ENCODE data around the gene SLC39A11.

DNA sequence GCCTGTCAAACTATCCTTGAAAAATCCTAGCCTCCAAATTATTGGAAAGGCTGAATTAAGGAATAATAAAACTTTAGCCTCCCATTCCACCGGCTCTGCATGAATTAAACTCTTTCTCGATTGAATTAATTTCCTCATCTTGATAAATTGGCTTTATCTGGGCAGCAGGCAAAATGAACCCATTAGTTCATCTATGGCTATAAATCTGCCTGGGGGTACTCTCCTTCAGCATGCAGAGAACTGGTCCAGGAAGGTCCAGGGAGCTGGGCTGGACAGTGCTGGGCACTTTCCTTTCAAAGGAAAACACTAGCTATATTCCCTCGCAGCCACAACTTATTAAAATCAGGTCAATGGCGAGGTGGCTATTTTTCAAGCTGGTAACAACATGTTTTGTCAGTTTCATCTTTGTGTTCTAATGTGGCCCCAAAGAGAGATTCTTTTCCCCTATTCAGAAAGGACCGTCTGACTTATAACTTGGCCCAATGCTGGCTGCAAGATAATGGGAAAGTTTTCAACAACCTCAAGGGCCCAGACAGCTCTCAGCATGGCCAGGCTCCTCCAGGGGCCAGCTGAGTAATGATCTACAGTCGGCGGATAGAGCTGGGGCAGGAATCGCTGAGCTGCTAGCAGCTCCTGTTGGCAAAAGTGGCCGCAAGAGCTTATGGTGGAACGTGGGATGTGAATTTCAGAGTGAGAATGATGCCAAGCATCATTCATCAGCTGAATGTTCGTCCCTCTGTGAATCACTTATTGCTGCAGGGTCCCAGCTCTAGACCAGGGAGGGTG, 326.9 kb downstream of the SLC39A11 start:
- no peak for TF ChIP-seq FOXM1 (IDR thresholded peaks at IDR 0.05; ENCODE audit: low read depth)
- TF ChIP-seq JUND (IDR thresholded peaks at IDR 0.05) = no peak
- TF ChIP-seq, protein P1, sequence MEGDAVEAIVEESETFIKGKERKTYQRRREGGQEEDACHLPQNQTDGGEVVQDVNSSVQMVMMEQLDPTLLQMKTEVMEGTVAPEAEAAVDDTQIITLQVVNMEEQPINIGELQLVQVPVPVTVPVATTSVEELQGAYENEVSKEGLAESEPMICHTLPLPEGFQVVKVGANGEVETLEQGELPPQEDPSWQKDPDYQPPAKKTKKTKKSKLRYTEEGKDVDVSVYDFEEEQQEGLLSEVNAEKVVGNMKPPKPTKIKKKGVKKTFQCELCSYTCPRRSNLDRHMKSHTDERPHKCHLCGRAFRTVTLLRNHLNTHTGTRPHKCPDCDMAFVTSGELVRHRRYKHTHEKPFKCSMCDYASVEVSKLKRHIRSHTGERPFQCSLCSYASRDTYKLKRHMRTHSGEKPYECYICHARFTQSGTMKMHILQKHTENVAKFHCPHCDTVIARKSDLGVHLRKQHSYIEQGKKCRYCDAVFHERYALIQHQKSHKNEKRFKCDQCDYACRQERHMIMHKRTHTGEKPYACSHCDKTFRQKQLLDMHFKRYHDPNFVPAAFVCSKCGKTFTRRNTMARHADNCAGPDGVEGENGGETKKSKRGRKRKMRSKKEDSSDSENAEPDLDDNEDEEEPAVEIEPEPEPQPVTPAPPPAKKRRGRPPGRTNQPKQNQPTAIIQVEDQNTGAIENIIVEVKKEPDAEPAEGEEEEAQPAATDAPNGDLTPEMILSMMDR (IDR thresholded peaks at IDR 0.05) = no peak
- TF ChIP-seq, protein P2, sequence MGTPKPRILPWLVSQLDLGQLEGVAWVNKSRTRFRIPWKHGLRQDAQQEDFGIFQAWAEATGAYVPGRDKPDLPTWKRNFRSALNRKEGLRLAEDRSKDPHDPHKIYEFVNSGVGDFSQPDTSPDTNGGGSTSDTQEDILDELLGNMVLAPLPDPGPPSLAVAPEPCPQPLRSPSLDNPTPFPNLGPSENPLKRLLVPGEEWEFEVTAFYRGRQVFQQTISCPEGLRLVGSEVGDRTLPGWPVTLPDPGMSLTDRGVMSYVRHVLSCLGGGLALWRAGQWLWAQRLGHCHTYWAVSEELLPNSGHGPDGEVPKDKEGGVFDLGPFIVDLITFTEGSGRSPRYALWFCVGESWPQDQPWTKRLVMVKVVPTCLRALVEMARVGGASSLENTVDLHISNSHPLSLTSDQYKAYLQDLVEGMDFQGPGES (IDR thresholded peaks at IDR 0.05; ENCODE audit: low read depth, low read length) = no peak
- no peak; the same call in 1 of the 2 replicates for TF ChIP-seq SMC3 (IDR thresholded peaks at IDR 0.05; ENCODE audit: low read depth, low read length)
- no peak for TF ChIP-seq POLR2AphosphoS5 (IDR thresholded peaks at IDR 0.05; ENCODE audit: low read depth, low read length)
